Neuron (in vitro differentiated cells): Measurements from ENCODE around the gene TGM6.

Experiments
- H2AFZ ChIP-seq: one replicate; pipeline ENCODE4 v1.6.1; 2013; ENCODE audit warnings: low read depth, mild to moderate bottlenecking, inconsistent platforms, low read length, moderate library complexity
- H3K27me3 ChIP-seq: one replicate; pipeline ENCODE4 v1.6.1; 2013; ENCODE audit warnings: low read length; ENCODE audit not compliant: insufficient read depth
- H3K36me3 ChIP-seq: one replicate; pipeline ENCODE4 v1.6.1; 2013; ENCODE audit warnings: low read length; ENCODE audit not compliant: insufficient read depth
- H3K4me1 ChIP-seq: one replicate; pipeline ENCODE4 v1.6.1; 2013; ENCODE audit warnings: low read length; ENCODE audit not compliant: insufficient read depth
- H3K4me3 ChIP-seq: 2 replicates; pipeline ENCODE4 v1.5.1; 2013; ENCODE audit warnings: mild to moderate bottlenecking, low read length, moderate library complexity
- H3K9me3 ChIP-seq: one replicate; pipeline ENCODE4 v1.6.1; 2013; ENCODE audit warnings: low read length

TGM6 gene

GRCh38 chr20:2408111-2408510 is 27.4 kb downstream of the TGM6 start:
- H3K9me3 ChIP-seq = no peaks in the 10 kb centered on the region
- H3K4me1 ChIP-seq = no peaks in the 10 kb centered on the region
- H3K27me3 ChIP-seq = no peaks in the 10 kb centered on the region
- no peaks in the 10 kb centered on the region for H3K36me3 ChIP-seq
- H2AFZ ChIP-seq = no peak overlapping the region
- no peak overlapping the region for H3K4me3 ChIP-seq

- Histone ChIP-seq H3K4me3 (no peak overlapping the region), H3K27me3 (peaks cover 4% of the 10 kb centered on the region), H2AFZ (no peak overlapping the region), H3K4me1 (no peaks in the 10 kb centered on the region), H3K36me3 (no peaks in the 10 kb centered on the region), H3K9me3 (no peaks in the 10 kb centered on the region)
Measured at GRCh38 chr20:2416541-2417212, 36.0 kb downstream of the TGM6 start.

- Histone ChIP-seq H3K36me3 (no peaks in the 10 kb centered on the region), H2AFZ (no peak overlapping the region), H3K4me3 (no peak overlapping the region), H3K9me3 (no peaks in the 10 kb centered on the region), H3K4me1 (no peaks in the 10 kb centered on the region), H3K27me3 (peaks cover 4% of the 10 kb centered on the region)
Measured at GRCh38 chr20:2417213-2417541, 36.5 kb downstream of the TGM6 start.

GRCh38 chr20:2418388-2418787 is 37.7 kb downstream of the TGM6 start:
- Histone ChIP-seq H2AFZ (no peak overlapping the region), H3K27me3 (peaks cover 4% of the 10 kb centered on the region), H3K36me3 (no peaks in the 10 kb centered on the region), H3K4me3 (no peak overlapping the region), H3K9me3 (no peaks in the 10 kb centered on the region), H3K4me1 (no peaks in the 10 kb centered on the region)

DNA sequence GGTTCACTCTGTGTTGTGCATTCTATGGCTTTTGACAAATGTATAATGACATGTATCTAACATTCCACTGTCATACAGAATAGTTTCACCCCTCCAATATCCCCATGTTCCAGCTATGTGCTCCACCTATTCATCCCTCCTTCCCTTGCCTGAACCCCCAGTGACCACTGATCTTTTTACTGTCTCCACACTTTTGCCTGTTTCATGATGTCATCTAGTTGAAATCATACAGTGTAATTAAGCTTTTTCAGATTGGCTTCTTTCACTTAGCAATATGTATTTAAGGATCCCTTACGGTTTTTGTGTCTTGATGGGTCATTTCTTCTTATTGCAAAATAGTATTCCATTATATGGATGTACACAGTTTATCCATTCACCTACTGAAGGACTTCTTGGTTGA is 39.8 kb downstream of the TGM6 start:
- Histone ChIP-seq H3K27me3 (peaks cover 4% of the 10 kb centered on the region), H3K36me3 (no peaks in the 10 kb centered on the region), H3K9me3 (no peaks in the 10 kb centered on the region), H3K4me3 (no peak overlapping the region), H2AFZ (no peak overlapping the region), H3K4me1 (no peaks in the 10 kb centered on the region)

- H2AFZ ChIP-seq = no peak overlapping the region
- H3K4me3 ChIP-seq = no peak overlapping the region
- H3K36me3 ChIP-seq = no peaks in the 10 kb centered on the region
- peaks cover 4% of the 10 kb centered on the region for H3K27me3 ChIP-seq
- no peaks in the 10 kb centered on the region for H3K4me1 ChIP-seq
- no peaks in the 10 kb centered on the region for H3K9me3 ChIP-seq
Measured at GRCh38 chr20:2421247-2421646, 40.5 kb downstream of the TGM6 start.

GRCh38 chr20:2429051-2429450 is 48.4 kb downstream of the TGM6 start:
- H3K27me3 ChIP-seq = no peaks in the 10 kb centered on the region
- H3K9me3 ChIP-seq = no peaks in the 10 kb centered on the region
- peaks cover 4% of the 10 kb centered on the region for H3K4me1 ChIP-seq
- H2AFZ ChIP-seq = no peak overlapping the region
- H3K36me3 ChIP-seq = no peaks in the 10 kb centered on the region
- H3K4me3 ChIP-seq = no peak overlapping the region

- Histone ChIP-seq H3K4me1 (peaks cover 4% of the 10 kb centered on the region), H3K27me3 (no peaks in the 10 kb centered on the region), H3K4me3 (no peak overlapping the region), H2AFZ (no peak overlapping the region), H3K36me3 (no peaks in the 10 kb centered on the region), H3K9me3 (no peaks in the 10 kb centered on the region)
Measured at GRCh38 chr20:2430538-2430937, 49.8 kb downstream of the TGM6 start.

- Histone ChIP-seq H3K4me3 (no peak overlapping the region), H2AFZ (no peak overlapping the region), H3K36me3 (no peaks in the 10 kb centered on the region), H3K27me3 (no peaks in the 10 kb centered on the region), H3K4me1 (peaks cover 4% of the 10 kb centered on the region), H3K9me3 (no peaks in the 10 kb centered on the region)
Measured at GRCh38 chr20:2431185-2431584, 50.5 kb downstream of the TGM6 start.

- Histone ChIP-seq H2AFZ (no peak overlapping the region), H3K27me3 (no peaks in the 10 kb centered on the region), H3K4me1 (no peaks in the 10 kb centered on the region), H3K9me3 (no peaks in the 10 kb centered on the region), H3K36me3 (no peaks in the 10 kb centered on the region), H3K4me3 (no peak overlapping the region)
Measured at GRCh38 chr20:2446845-2447244, 66.1 kb downstream of the TGM6 start.

GRCh38 chr20:2449386-2449785 is 68.7 kb downstream of the TGM6 start:
- Histone ChIP-seq H3K9me3 (no peaks in the 10 kb centered on the region), H3K4me1 (no peaks in the 10 kb centered on the region), H3K27me3 (no peaks in the 10 kb centered on the region), H3K4me3 (no peak overlapping the region), H2AFZ (no peak overlapping the region), H3K36me3 (no peaks in the 10 kb centered on the region)

- H3K4me1 ChIP-seq = no peaks in the 10 kb centered on the region
- no peaks in the 10 kb centered on the region for H3K36me3 ChIP-seq
- no peak overlapping the region for H3K4me3 ChIP-seq
- H3K27me3 ChIP-seq = no peaks in the 10 kb centered on the region
- no peaks in the 10 kb centered on the region for H3K9me3 ChIP-seq
- H2AFZ ChIP-seq = no peak overlapping the region
Measured at GRCh38 chr20:2451422-2451821, 70.7 kb downstream of the TGM6 start.

- no peak overlapping the region for H3K4me3 ChIP-seq
- no peaks in the 10 kb centered on the region for H3K36me3 ChIP-seq
- no peaks in the 10 kb centered on the region for H3K9me3 ChIP-seq
- no peaks in the 10 kb centered on the region for H3K27me3 ChIP-seq
- no peaks in the 10 kb centered on the region for H3K4me1 ChIP-seq
- no peak overlapping the region for H2AFZ ChIP-seq
Measured at GRCh38 chr20:2451939-2452732, 71.4 kb downstream of the TGM6 start.

DNA sequence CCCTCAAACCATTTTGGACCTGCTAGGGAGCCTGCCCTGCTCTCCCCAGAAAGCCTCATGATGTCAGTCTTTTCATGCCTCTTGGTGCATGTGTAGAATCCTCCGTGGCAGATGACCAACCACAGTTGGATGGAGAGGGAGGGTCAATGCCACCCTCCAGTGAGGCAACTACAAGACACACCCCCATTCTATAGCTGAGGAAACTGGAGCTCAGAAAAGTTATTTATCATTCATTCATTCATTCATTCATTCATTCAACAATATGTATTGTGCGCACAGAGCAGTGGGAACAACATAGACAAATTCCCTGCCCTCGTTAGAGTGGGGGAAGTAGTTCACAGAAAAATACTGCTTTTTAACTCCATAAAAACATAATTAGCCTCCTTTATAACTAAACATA is 73.1 kb downstream of the TGM6 start:
- H3K4me1 ChIP-seq = no peaks in the 10 kb centered on the region
- H2AFZ ChIP-seq = no peak overlapping the region
- peaks cover 9% of the 10 kb centered on the region for H3K36me3 ChIP-seq
- no peaks in the 10 kb centered on the region for H3K27me3 ChIP-seq
- no peaks in the 10 kb centered on the region for H3K9me3 ChIP-seq
- no peak overlapping the region for H3K4me3 ChIP-seq
